MM.1S (cell line): ENCODE data around the gene DNM1.

ENCODE experiments used
- CTCF ChIP-seq: fragments of 300-600 bp; sonication (generic); IDR thresholded peaks from 2 replicates; pipeline ENCODE4 v1.5.1; 2016; ENCODE audit warnings: antibody characterized with exemption, low read length, mixed read lengths
- EZH2 ChIP-seq: fragments of 300-600 bp; sonication (generic); optimal IDR thresholded peaks from 2 replicates; pipeline ENCODE3; 2017; ENCODE audit warnings: low read depth, mild to moderate bottlenecking, antibody characterized with exemption, low read length, mixed read lengths
- EZH2phosphoT487 ChIP-seq: fragments of 300-600 bp; sonication (generic); IDR thresholded peaks from 2 replicates; pipeline ENCODE4 v1.6.1; 2018; ENCODE audit warnings: antibody characterized with exemption, low read length

GRCh38 chr9:128224877-128225276 lies 21.7 kb downstream of the DNM1 start:
- no peak for TF ChIP-seq CTCF
- no peak for TF ChIP-seq EZH2phosphoT487
- TF ChIP-seq EZH2, result no peak
